Measurements from ENCODE around the gene CACHD1. TPM values are rescaled to one million over a fixed set of nuclear protein-coding genes. Genes with fewer than 3 reads are reported as not detected.

The CACHD1 gene
- total and polyA plus RNA-seq, 2 donors from 2014 or later = 3.9 to 8.2 TPM

GRCh38 chr1:64550510-64550909 is 80.6 kb downstream of the CACHD1 start:
- H3K36me3 ChIP-seq (ENCODE audit: control insufficient read depth in 2 of 3, insufficient read depth in 3 of 3, low read length in 3 of 3) = no peaks in the 10 kb centered on the region
- no peak for DNase-seq
- intact Hi-C loops (cut with DNase I) = no loop called here
- peaks cover 0 to 3% (median 2%) of the 10 kb centered on the region in 3 donors for H3K4me1 ChIP-seq (ENCODE audit: control insufficient read depth in 2 of 3, insufficient read depth in 2 of 3, low read depth in 1 of 3, low read length in 3 of 3)
- FAIRE-seq = no peak
- no peak for TF ChIP-seq CTCF (IDR thresholded peaks at IDR 0.05; ENCODE audit: borderline replicate concordance, extremely low read depth, insufficient read depth)
- no peak overlapping the region for H3K27ac ChIP-seq (ENCODE audit: low read depth in 2 of 2, low read length in 2 of 2)
- no peak overlapping the region for H3K4me3 ChIP-seq (ENCODE audit: low read length in 3 of 3)
- H3K27me3 ChIP-seq (ENCODE audit: control insufficient read depth, insufficient read depth, low read length) = no peaks in the 10 kb centered on the region
- no peaks in the 10 kb centered on the region for H3K9me3 ChIP-seq (ENCODE audit: control insufficient read depth in 2 of 3, insufficient read depth in 1 of 3, low read length in 3 of 3)
- H3K9ac ChIP-seq (ENCODE audit: low read length in 3 of 3) = no peak overlapping the region

GRCh38 chr1:64550946-64551605 is 81.1 kb downstream of the CACHD1 start:
- intact Hi-C loops (cut with DNase I) = no loop called here
- Histone ChIP-seq H3K9ac (ENCODE audit: low read length in 3 of 3) (no peak overlapping the region), H3K36me3 (ENCODE audit: control insufficient read depth in 2 of 3, insufficient read depth in 3 of 3, low read length in 3 of 3) (no peaks in the 10 kb centered on the region), H3K27ac (ENCODE audit: low read depth in 2 of 2, low read length in 2 of 2) (no peak overlapping the region), H3K9me3 (ENCODE audit: control insufficient read depth in 2 of 3, insufficient read depth in 1 of 3, low read length in 3 of 3) (no peaks in the 10 kb centered on the region), H3K4me1 (ENCODE audit: control insufficient read depth in 2 of 3, insufficient read depth in 2 of 3, low read depth in 1 of 3, low read length in 3 of 3) (peaks cover 0 to 1% (median 0%) of the 10 kb centered on the region in 3 donors), H3K27me3 (ENCODE audit: control insufficient read depth, insufficient read depth, low read length) (no peaks in the 10 kb centered on the region), H3K4me3 (ENCODE audit: low read length in 3 of 3) (no peak overlapping the region)
- no peak for TF ChIP-seq CTCF (IDR thresholded peaks at IDR 0.05; ENCODE audit: borderline replicate concordance, extremely low read depth, insufficient read depth)
- no peak for FAIRE-seq
- peak in 2 of 5 donors; percentile 60 to 74 for DNase-seq

GRCh38 chr1:64553285-64553684 is 83.4 kb downstream of the CACHD1 start:
- Histone ChIP-seq H3K9me3 (ENCODE audit: control insufficient read depth in 2 of 3, insufficient read depth in 1 of 3, low read length in 3 of 3) (no peaks in the 10 kb centered on the region), H3K36me3 (ENCODE audit: control insufficient read depth in 2 of 3, insufficient read depth in 3 of 3, low read length in 3 of 3) (peaks cover 0 to 3% (median 0%) of the 10 kb centered on the region in 3 donors), H3K9ac (ENCODE audit: low read length in 3 of 3) (no peak overlapping the region), H3K27me3 (ENCODE audit: control insufficient read depth, insufficient read depth, low read length) (no peaks in the 10 kb centered on the region), H3K4me3 (ENCODE audit: low read length in 3 of 3) (no peak overlapping the region), H3K27ac (ENCODE audit: low read depth in 2 of 2, low read length in 2 of 2) (no peak overlapping the region), H3K4me1 (ENCODE audit: control insufficient read depth in 2 of 3, insufficient read depth in 2 of 3, low read depth in 1 of 3, low read length in 3 of 3) (no peaks in the 10 kb centered on the region)
- DNase-seq (no peak), FAIRE-seq (no peak)
- TF ChIP-seq CTCF (IDR thresholded peaks at IDR 0.05; ENCODE audit: borderline replicate concordance, extremely low read depth, insufficient read depth) = no peak
- intact Hi-C loops (cut with DNase I) = no loop called here

GRCh38 chr1:64555947-64556346 is 86.0 kb downstream of the CACHD1 start:
- Histone ChIP-seq H3K4me1 (ENCODE audit: control insufficient read depth in 2 of 3, insufficient read depth in 2 of 3, low read depth in 1 of 3, low read length in 3 of 3) (no peaks in the 10 kb centered on the region), H3K27ac (ENCODE audit: low read depth in 2 of 2, low read length in 2 of 2) (no peak overlapping the region), H3K9me3 (ENCODE audit: control insufficient read depth in 2 of 3, insufficient read depth in 1 of 3, low read length in 3 of 3) (no peaks in the 10 kb centered on the region), H3K36me3 (ENCODE audit: control insufficient read depth in 2 of 3, insufficient read depth in 3 of 3, low read length in 3 of 3) (peaks cover 0 to 5% (median 4%) of the 10 kb centered on the region in 3 donors), H3K4me3 (ENCODE audit: low read length in 3 of 3) (no peak overlapping the region), H3K27me3 (ENCODE audit: control insufficient read depth, insufficient read depth, low read length) (no peaks in the 10 kb centered on the region), H3K9ac (ENCODE audit: low read length in 3 of 3) (no peak overlapping the region)
- no peak for TF ChIP-seq CTCF (IDR thresholded peaks at IDR 0.05; ENCODE audit: borderline replicate concordance, extremely low read depth, insufficient read depth)
- FAIRE-seq = no peak
- intact Hi-C loops (cut with DNase I) = no loop called here
- DNase-seq = no peak
